Sigmoid colon (tissue), 4 donors: Measurements from ENCODE around the gene CHRM5.

Experiments used
- CTCF ChIP-seq, 4 experiments: fragments of 450-650 bp in 3 of 4; fragments of 200-600 bp in 1 of 4; IDR thresholded peaks; one replicate each; pipeline ENCODE4 v1.5.1; 2016 to 2019; ENCODE audit warnings: antibody characterized with exemption in 4 of 4, mild to moderate bottlenecking in 3 of 4, moderate library complexity in 2 of 4
- EP300 ChIP-seq, 4 donors: sonication (generic); formaldehyde crosslinking; IDR thresholded peaks; one replicate each; pipeline ENCODE4 v1.6.1; 2017; ENCODE audit warnings: antibody characterized with exemption in 4 of 4
- POLR2A ChIP-seq, 2 donors: fragments of 450-650 bp; IDR thresholded peaks; one replicate each; pipeline ENCODE4 v1.6.1; 2016; ENCODE audit warnings: antibody characterized with exemption in 2 of 2, mild to moderate bottlenecking in 2 of 2, moderate library complexity in 2 of 2
- POLR2AphosphoS5 ChIP-seq, 4 donors: sonication (generic); formaldehyde crosslinking; IDR thresholded peaks; one replicate each; pipeline ENCODE4 v1.6.1; 2017; ENCODE audit warnings: antibody characterized with exemption in 4 of 4

GRCh38 chr15:33988384-33988783 is 20.1 kb downstream of the CHRM5 start:
- TF ChIP-seq CTCF (IDR thresholded peaks at IDR 0.05) (no peak), POLR2A (IDR thresholded peaks at IDR 0.05) (no peak), POLR2AphosphoS5 (IDR thresholded peaks at IDR 0.05) (no peak), EP300 (IDR thresholded peaks at IDR 0.05) (no peak)
